Uterus (tissue), 4 donors: ENCODE measurements around the gene CTDSP2. TPM values are rescaled to one million over a fixed set of nuclear protein-coding genes. Genes with fewer than 3 reads are reported as not detected.
A peak's percentile ranks its signal among the peaks of the same experiment; 100 is the strongest.

Experiments used
- DNase-seq, 2 donors: peaks; one replicate each; pipeline ENCODE4 v3.0.0-alpha.2; 2019 to 2020
- H3K27ac ChIP-seq, 2 donors: fragments of 200-600 bp; sonication (generic); 1 replicate in 1 of 2; 2 replicates in 1 of 2; pipeline ENCODE4 v1.5.1; 2016 to 2018
- H3K27me3 ChIP-seq, 2 donors: fragments of 200-600 bp; sonication (generic); one replicate each; pipeline ENCODE4 v1.5.1; 2018 to 2019; ENCODE audit warnings: control low read depth in 1 of 2
- H3K36me3 ChIP-seq, 2 donors: fragments of 200-600 bp; sonication (generic); one replicate each; pipeline ENCODE4 v1.5.1; 2019; ENCODE audit warnings: control low read depth in 1 of 2
- H3K4me1 ChIP-seq, 2 donors: fragments of 200-600 bp; sonication (generic); one replicate each; pipeline ENCODE4 v1.5.1; 2018 to 2019; ENCODE audit warnings: control low read depth in 1 of 2
- H3K4me3 ChIP-seq, 2 donors: fragments of 200-600 bp; sonication (generic); 1 replicate in 1 of 2; 2 replicates in 1 of 2; pipeline ENCODE4 v1.5.1; 2018 to 2019; ENCODE audit warnings: mild to moderate bottlenecking in 1 of 2
- H3K9me3 ChIP-seq, 2 donors: fragments of 200-600 bp; sonication (generic); one replicate each; pipeline ENCODE4 v1.5.1; 2019; ENCODE audit warnings: control low read depth in 1 of 2
- CTCF ChIP-seq, 4 experiments: fragments of 200-600 bp in 2 of 4; fragments of 450-650 bp in 2 of 4; sonication (generic) in 2 of 4; IDR thresholded peaks; one replicate each; pipeline ENCODE4 v1.5.1; 2016 to 2019; ENCODE audit warnings: antibody characterized with exemption in 4 of 4, mild to moderate bottlenecking in 2 of 4, moderate library complexity in 1 of 4
- POLR2A ChIP-seq, 2 donors: fragments of 450-650 bp; IDR thresholded peaks; one replicate each; pipeline ENCODE4 v1.6.1; 2016; ENCODE audit warnings: antibody characterized with exemption in 2 of 2, mild to moderate bottlenecking in 1 of 2, moderate library complexity in 1 of 2
- intact Hi-C: fragments of 100-400 bp; cut with DNase I; formaldehyde crosslinking; loops from one replicate; pipeline ENCODE4 v1.15.1; 2023; ENCODE audit warnings: low total_unique reads
- microRNA counts, 2 donors: library from miRNA; unstranded; fragments of <30 nt; microRNA quantifications; one replicate each; lab custom pipeline; 2016 to 2017
- microRNA-seq: library from miRNA; unstranded; fragments of <30 nt; microRNA quantifications from one replicate; pipeline ENCODE4, GENCODE V29; 2016; ENCODE audit warnings: borderline microRNAs expressed, borderline replicate concordance
- small RNA-seq: library from RNA; depleted of rRNA; stranded (forward); fragments of <200 nt; gene quantifications from one replicate; pipeline ENCODE3, GENCODE V24; 2016
- total RNA-seq, 4 donors: library from RNA; depleted of rRNA in 3 of 4; stranded (reverse); fragments of >200 nt in 3 of 4; gene quantifications; one replicate each; pipeline versions ENCODE4 v1.1.0 to v1.2.4, GENCODE V29; 2014 to 2023
- donor health status: DM: yes; HTN: yes; CAD: no.

Gene CTDSP2
- total RNA-seq, 4 donors from 2014 or later = 66.2 to 212 (median 90.9) TPM

- Histone ChIP-seq H3K4me1 (peaks cover 0 to 8% of the 10 kb centered on the region in 2 donors), H3K9me3 (no peaks in the 10 kb centered on the region), H3K4me3 (peak overlapping the region; percentile 63 to 64), H3K27me3 (no peaks in the 10 kb centered on the region), H3K27ac (peak overlapping the region; percentile 89 to 96), H3K36me3 (no peaks in the 10 kb centered on the region)
- TF ChIP-seq CTCF (IDR thresholded peaks at IDR 0.05) (no peak), POLR2A (IDR thresholded peaks at IDR 0.05) (no peak)
- DNase-seq = peak; percentile 92 to 93
- intact Hi-C loops = no loop called here
Measured at GRCh38 chr12:57771236-57771872, 75.2 kb downstream of the CTDSP2 start.

GRCh38 chr12:57770734-57771133, 75.8 kb downstream of the CTDSP2 start:
- no peaks in the 10 kb centered on the region for H3K27me3 ChIP-seq
- TF ChIP-seq CTCF (IDR thresholded peaks at IDR 0.05) = no peak
- no peak for TF ChIP-seq POLR2A (IDR thresholded peaks at IDR 0.05)
- no peak for DNase-seq
- intact Hi-C loops = no loop called here
- peaks cover 0 to 10% of the 10 kb centered on the region in 2 donors for H3K4me1 ChIP-seq
- H3K4me3 ChIP-seq = no peak overlapping the region
- no peaks in the 10 kb centered on the region for H3K9me3 ChIP-seq
- H3K27ac ChIP-seq = no peak overlapping the region
- no peaks in the 10 kb centered on the region for H3K36me3 ChIP-seq

MicroRNAs within 50 kb of the gene (microRNA counts, 767-probe panel; counts per million panel counts)
- 7,544 to 9,863 counts per million in 2 donors for microRNA hsa-miR-26a-5p (lab: Ali Mortazavi, UCI)

Small RNA genes within 50 kb of the gene (microRNA-seq; reads per million reads assigned to microRNA genes)
- gene MIR26A2 = 324 reads per million, percentile 70 among the genes with 10 or more reads in this experiment

Small RNA genes within 50 kb of the gene (small RNA-seq; reads per million reads assigned to genes)
- 0.67 reads per million, percentile 21 among the genes with 10 or more reads in this experiment for gene MIR26A2
- not detected for gene RNU6-1083P

Other genes starting within 250 kb of the CTDSP2 start
- gene DTX3, start 241.9 kb downstream of the CTDSP2 start, total RNA-seq = 10 to 100 TPM; 17.6 to 82.5 (median 40.9) TPM
- gene ARHGEF25, start 235.3 kb downstream of the CTDSP2 start, total RNA-seq = 100 to 1,000 TPM in 1 of 4 donors, 10 to 100 TPM in 3; 52.9 to 205 (median 85.6) TPM
- 10 to 100 TPM in 1 of 4 donors, 1 to 10 TPM in 3; 2.9 to 14.1 (median 3.9) TPM for gene B4GALNT1, start 213.5 kb downstream of the CTDSP2 start, total RNA-seq
- 100 to 1,000 TPM; 189 to 339 (median 252) TPM for gene OS9, start 152.6 kb downstream of the CTDSP2 start, total RNA-seq
- gene AGAP2, start 108.0 kb downstream of the CTDSP2 start, total RNA-seq = 1 to 10 TPM in 3 of 4 donors, under 1 TPM in 1; 0.29 to 6.3 (median 2.6) TPM
- 100 to 1,000 TPM in 1 of 4 donors, 10 to 100 TPM in 3; 38.2 to 103 (median 51.0) TPM for gene TSPAN31, start 101.7 kb downstream of the CTDSP2 start, total RNA-seq
- gene CDK4, start 94.4 kb downstream of the CTDSP2 start, total RNA-seq = 100 to 1,000 TPM in 2 of 4 donors, 10 to 100 TPM in 2; 60.0 to 190 (median 110) TPM
- gene MARCHF9, start 91.6 kb downstream of the CTDSP2 start, total RNA-seq = 1 to 10 TPM in 3 of 4 donors, not detected in 1; 5.1 to 7.6 (median 6.8) TPM
- 1 to 10 TPM in 1 of 4 donors, under 1 TPM in 1, not detected in 2; 0.28 to 1.2 TPM for gene CYP27B1, start 79.7 kb downstream of the CTDSP2 start, total RNA-seq
- gene METTL1, start 74.6 kb downstream of the CTDSP2 start, total RNA-seq = 10 to 100 TPM in 3 of 4 donors, 1 to 10 TPM in 1; 5.1 to 22.4 (median 18.0) TPM
- gene EEF1AKMT3, start 74.1 kb downstream of the CTDSP2 start, total RNA-seq = 10 to 100 TPM in 2 of 4 donors, 1 to 10 TPM in 2; 2.3 to 15.5 (median 11.5) TPM
- gene TSFM, start 63.9 kb downstream of the CTDSP2 start, total RNA-seq = 10 to 100 TPM in 3 of 4 donors, 1 to 10 TPM in 1; 8.2 to 22.3 (median 16.7) TPM
- 10 to 100 TPM in 1 of 4 donors, 1 to 10 TPM in 2, not detected in 1; 4.4 to 21.8 (median 5.1) TPM for gene AVIL, start 28.0 kb downstream of the CTDSP2 start, total RNA-seq
- 10 to 100 TPM in 1 of 4 donors, 1 to 10 TPM in 3; 4.9 to 59.1 (median 8.6) TPM for gene ATP23, start 94.8 kb upstream of the CTDSP2 start, total RNA-seq